Testis (tissue), 2 donors: Measurements from ENCODE around the gene PRTG.
"Not testable (repeated sequence)": the region's sequence is repeated elsewhere in the genome, so short reads cannot be mapped to it uniquely, and the experiment has no call there.

ENCODE experiments used
- CTCF ChIP-seq, 3 experiments: fragments of 450-650 bp in 2 of 3; fragments of 200-600 bp in 1 of 3; sonication (generic) in 1 of 3; IDR thresholded peaks; one replicate each; pipeline ENCODE4 v1.5.1; 2016 to 2019; ENCODE audit warnings: antibody characterized with exemption in 3 of 3, mild to moderate bottlenecking in 2 of 3, moderate library complexity in 1 of 3
- POLR2A ChIP-seq: fragments of 450-650 bp; IDR thresholded peaks from one replicate; pipeline ENCODE4 v1.6.1; 2017; ENCODE audit warnings: antibody characterized with exemption, mild to moderate bottlenecking, moderate library complexity

GRCh38 chr15:55753433-55753832, 10.5 kb upstream of the PRTG start:
- not testable (repeated sequence) for TF ChIP-seq CTCF (IDR thresholded peaks at IDR 0.05); POLR2A
